Esophagus squamous epithelium (tissue), 5 donors: ENCODE data around the gene UBL4A. TPM values are rescaled to one million over a fixed set of nuclear protein-coding genes. Genes with fewer than 3 reads are reported as not detected.

Source experiments
- DNase-seq: peaks from one replicate; lab custom pipeline; 2025; lab: John Stamatoyannopoulos, UW
- H3K27ac ChIP-seq, 4 donors: fragments of 200-600 bp; sonication (generic); one replicate each; pipeline ENCODE4 v1.5.1; 2016 to 2019; ENCODE audit warnings: mild to moderate bottlenecking in 1 of 4
- H3K27me3 ChIP-seq, 4 donors: fragments of 200-600 bp; sonication (generic); 1 replicate in 3 of 4; 2 replicates in 1 of 4; pipeline versions ENCODE4 v1.5.1 to v1.6.0; 2017 to 2021; ENCODE audit warnings: antibody characterized with exemption in 1 of 4
- H3K36me3 ChIP-seq, 3 donors: fragments of 200-600 bp; sonication (generic); one replicate each; pipeline ENCODE4 v1.5.1; 2016 to 2019
- H3K4me1 ChIP-seq, 3 donors: fragments of 200-600 bp; sonication (generic); one replicate each; pipeline ENCODE4 v1.5.1; 2017 to 2019
- H3K4me3 ChIP-seq, 4 donors: fragments of 200-600 bp; sonication (generic); 1 replicate in 3 of 4; 2 replicates in 1 of 4; pipeline ENCODE4 v1.5.1; 2016 to 2019; ENCODE audit warnings: mild to moderate bottlenecking in 2 of 4, moderate library complexity in 1 of 4
- H3K9me3 ChIP-seq, 3 donors: fragments of 200-600 bp; sonication (generic); one replicate each; pipeline ENCODE4 v1.5.1; 2016 to 2019
- POLR2A ChIP-seq, 4 donors: fragments of 450-650 bp; IDR thresholded peaks; one replicate each; pipeline ENCODE4 v1.6.1; 2017; ENCODE audit warnings: antibody characterized with exemption in 4 of 4, mild to moderate bottlenecking in 4 of 4, moderate library complexity in 3 of 4
- WGBS, 2 donors: methylation state at CpG; one replicate each; pipeline ENCODE4 v1.1.5; 2018; 5-methylcytosine and 5-hydroxymethylcytosine counted together
- intact Hi-C: fragments of 100-400 bp; cut with DNase I; formaldehyde crosslinking; loops from one replicate; pipeline ENCODE4 v1.15.0; 2022
- total RNA-seq, 4 donors: library from RNA; depleted of rRNA; stranded (reverse); fragments of >200 nt; gene quantifications; one replicate each; pipeline ENCODE4 v1.1.0, GENCODE V29; 2016
- TF ChIP-seq, protein P1 (sequence below), 6 experiments: fragments of 450-650 bp in 4 of 6; fragments of 200-600 bp in 2 of 6; sonication (generic) in 2 of 6; IDR thresholded peaks; one replicate each; pipeline ENCODE4 v1.5.1; 2016 to 2019; ENCODE audit warnings: antibody characterized with exemption in 6 of 6, mild to moderate bottlenecking in 4 of 6, moderate library complexity in 4 of 6
- donor health status: DM: yes; HTN: yes; CAD: no.

The UBL4A gene
- total RNA-seq, 4 donors from 2014 or later, result 32.9 to 41.1 (median 38.2) TPM

DNA sequence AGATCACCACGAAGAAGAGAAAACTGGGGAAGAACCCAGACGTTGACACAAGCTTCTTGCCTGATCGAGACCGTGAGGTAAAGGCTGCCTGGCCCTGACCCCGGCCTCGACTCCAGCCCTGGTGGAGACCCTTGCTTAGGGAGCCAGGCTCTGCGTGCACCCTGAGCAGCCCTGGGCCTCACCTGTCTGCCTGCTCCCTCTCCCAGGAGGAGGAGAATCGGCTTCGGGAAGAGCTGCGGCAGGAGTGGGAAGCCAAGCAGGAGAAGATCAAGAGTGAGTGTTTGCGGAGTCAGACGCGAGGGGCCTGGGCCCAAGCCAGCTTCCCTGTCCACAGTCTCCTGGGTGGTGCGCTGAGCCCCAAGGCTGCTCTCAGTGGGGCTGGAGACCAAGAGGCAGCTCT is 37.9 kb downstream of the UBL4A start:
- peaks cover 0 to 47% (median 0%) of the 10 kb centered on the region in 3 donors for H3K36me3 ChIP-seq

DNA sequence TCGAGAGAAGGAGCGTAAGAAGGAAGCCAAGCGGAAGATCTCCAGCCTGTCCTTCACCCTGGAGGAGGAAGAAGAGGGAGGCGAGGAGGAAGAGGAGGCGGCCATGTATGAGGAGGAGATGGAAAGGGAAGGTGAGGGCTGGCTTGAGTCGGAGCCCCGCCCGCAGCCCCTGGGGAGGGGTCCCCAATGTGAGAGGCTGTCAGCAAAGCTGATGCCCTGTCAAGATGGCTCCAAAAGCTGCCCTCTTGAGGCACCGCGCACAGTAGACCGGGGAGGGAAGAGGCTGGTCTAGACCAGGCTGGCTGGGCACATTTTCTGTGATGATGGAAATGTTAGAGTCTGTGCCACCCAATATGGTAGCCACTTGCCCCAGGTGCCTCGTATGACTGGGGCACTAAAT is 40.0 kb downstream of the UBL4A start:
- TF ChIP-seq, protein P1, sequence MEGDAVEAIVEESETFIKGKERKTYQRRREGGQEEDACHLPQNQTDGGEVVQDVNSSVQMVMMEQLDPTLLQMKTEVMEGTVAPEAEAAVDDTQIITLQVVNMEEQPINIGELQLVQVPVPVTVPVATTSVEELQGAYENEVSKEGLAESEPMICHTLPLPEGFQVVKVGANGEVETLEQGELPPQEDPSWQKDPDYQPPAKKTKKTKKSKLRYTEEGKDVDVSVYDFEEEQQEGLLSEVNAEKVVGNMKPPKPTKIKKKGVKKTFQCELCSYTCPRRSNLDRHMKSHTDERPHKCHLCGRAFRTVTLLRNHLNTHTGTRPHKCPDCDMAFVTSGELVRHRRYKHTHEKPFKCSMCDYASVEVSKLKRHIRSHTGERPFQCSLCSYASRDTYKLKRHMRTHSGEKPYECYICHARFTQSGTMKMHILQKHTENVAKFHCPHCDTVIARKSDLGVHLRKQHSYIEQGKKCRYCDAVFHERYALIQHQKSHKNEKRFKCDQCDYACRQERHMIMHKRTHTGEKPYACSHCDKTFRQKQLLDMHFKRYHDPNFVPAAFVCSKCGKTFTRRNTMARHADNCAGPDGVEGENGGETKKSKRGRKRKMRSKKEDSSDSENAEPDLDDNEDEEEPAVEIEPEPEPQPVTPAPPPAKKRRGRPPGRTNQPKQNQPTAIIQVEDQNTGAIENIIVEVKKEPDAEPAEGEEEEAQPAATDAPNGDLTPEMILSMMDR (IDR thresholded peaks at IDR 0.05), result no peak
- TF ChIP-seq POLR2A (IDR thresholded peaks at IDR 0.05), result no peak
- Histone ChIP-seq H3K9me3 (no peaks in the 10 kb centered on the region), H3K4me3 (no peak overlapping the region), H3K4me1 (peaks cover 0 to 35% (median 12%) of the 10 kb centered on the region in 3 donors), H3K36me3 (peaks cover 0 to 63% (median 5%) of the 10 kb centered on the region in 3 donors), H3K27me3 (no peaks in the 10 kb centered on the region), H3K27ac (no peak overlapping the region)
- intact Hi-C loops, result no loop called here
- WGBS, 2 donors, result 88 to 98% methylated on average over 4 to 5 of the region's 12 CpGs
- DNase-seq, result no peak

More for the DNA sequence above, 37.9 kb downstream of the UBL4A start:
- Histone ChIP-seq H3K27ac (no peak overlapping the region), H3K27me3 (no peaks in the 10 kb centered on the region), H3K9me3 (no peaks in the 10 kb centered on the region), H3K4me1 (peaks cover 0 to 18% (median 8%) of the 10 kb centered on the region in 3 donors), H3K4me3 (no peak overlapping the region)
- WGBS, 2 donors, result 95% methylated on average over 7 of the region's 14 CpGs; no CpG with 5 or more reads in 1 of the 2 donors
- DNase-seq, result no peak
- intact Hi-C loops, result no loop called here
- TF ChIP-seq, protein P1 (IDR thresholded peaks at IDR 0.05), result no peak
- no peak for TF ChIP-seq POLR2A (IDR thresholded peaks at IDR 0.05)

DNA sequence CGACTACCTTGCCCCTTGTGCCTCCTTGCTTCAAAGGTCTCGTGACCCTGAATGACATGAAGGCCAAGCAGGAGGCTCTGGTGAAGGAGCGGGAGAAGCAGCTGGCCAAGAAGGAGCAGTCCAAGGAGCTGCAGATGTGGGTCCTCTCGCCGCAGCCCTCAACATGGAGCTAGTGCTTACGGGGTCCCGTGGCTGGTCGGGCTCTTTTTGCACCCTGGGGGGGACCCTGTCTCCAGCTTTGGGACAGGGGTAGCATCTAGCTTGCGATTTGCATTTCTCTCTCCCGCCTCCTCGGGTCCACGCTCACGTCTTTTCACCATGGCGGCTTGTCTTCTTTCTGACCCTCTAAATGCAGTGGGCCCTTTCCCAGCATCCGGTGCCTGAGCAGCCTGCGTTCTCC is 40.6 kb downstream of the UBL4A start:
- intact Hi-C loops, result no loop called here
- Histone ChIP-seq H3K4me3 (no peak overlapping the region), H3K27ac (no peak overlapping the region), H3K4me1 (peaks cover 0 to 35% (median 12%) of the 10 kb centered on the region in 3 donors), H3K9me3 (no peaks in the 10 kb centered on the region), H3K27me3 (no peaks in the 10 kb centered on the region), H3K36me3 (peaks cover 0 to 63% (median 5%) of the 10 kb centered on the region in 3 donors)
- no peak for DNase-seq
- 91 to 100% methylated on average over 1 to 14 of the region's 16 CpGs for WGBS, 2 donors
- TF ChIP-seq, protein P1 (IDR thresholded peaks at IDR 0.05), result no peak
- TF ChIP-seq POLR2A (IDR thresholded peaks at IDR 0.05), result no peak

DNA sequence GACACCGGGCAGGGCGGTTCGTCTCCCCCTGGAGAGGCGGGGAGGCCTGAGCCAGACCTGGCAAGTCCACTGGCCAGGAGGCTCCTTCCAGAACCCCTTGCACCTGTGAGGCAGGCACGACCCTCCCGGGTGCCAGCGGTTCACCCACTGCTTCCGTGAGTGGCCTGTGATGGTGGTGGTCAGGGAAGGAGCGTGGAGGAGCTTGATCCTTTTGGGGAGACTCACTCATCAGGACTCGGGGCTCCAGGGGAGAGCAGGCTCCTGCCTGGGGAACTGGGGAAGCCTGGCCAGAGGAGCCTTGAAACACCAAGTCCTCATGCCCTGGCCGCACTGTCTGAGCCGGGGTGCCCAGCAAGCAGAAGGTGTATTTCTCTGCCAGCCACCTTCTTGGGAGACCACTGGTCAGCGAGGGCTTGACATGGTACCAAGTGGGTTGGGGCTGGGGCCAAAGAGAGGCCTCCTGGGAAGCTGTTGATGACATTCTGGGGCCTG is 41.6 kb downstream of the UBL4A start:
- 20 to 79% methylated on average over 1 to 2 of the region's 13 CpGs for WGBS, 2 donors
- peaks cover 0 to 35% (median 12%) of the 10 kb centered on the region in 3 donors for H3K4me1 ChIP-seq

More for the DNA sequence above, 41.6 kb downstream of the UBL4A start:
- TF ChIP-seq POLR2A (IDR thresholded peaks at IDR 0.05), result no peak
- TF ChIP-seq, protein P1 (IDR thresholded peaks at IDR 0.05), result no peak
- intact Hi-C loops, result no loop called here
- Histone ChIP-seq H3K27me3 (no peaks in the 10 kb centered on the region), H3K27ac (peak overlapping the region; percentile 74 to 87 (median 82)), H3K36me3 (peaks cover 0 to 63% (median 5%) of the 10 kb centered on the region in 3 donors), H3K9me3 (no peaks in the 10 kb centered on the region), H3K4me3 (peak overlapping the region; percentile 45 to 75 (median 55))
- DNase-seq, result no peak
